Astrocyte (in vitro differentiated cells and primary cell): ENCODE data around the gene SLC39A8. TPM values are rescaled to one million over a fixed set of nuclear protein-coding genes. Genes with fewer than 3 reads are reported as not detected.

Experiments
- DNase-seq: peaks from one replicate; pipeline ENCODE4 v3.0.0-alpha.2; 2010; ENCODE audit warnings: low read depth
- FAIRE-seq: peaks from 2 replicates; lab custom pipeline; 2011; peaks lifted over from hg19 to GRCh38; lab: Jason Lieb, UNC
- H2AFZ ChIP-seq: 2 replicates; pipeline ENCODE4 v1.6.0; 2012; ENCODE audit warnings: low read depth, low read length, inconsistent platforms
- H3K27ac ChIP-seq: 2 replicates; pipeline ENCODE4 v1.5.1; 2011; ENCODE audit warnings: low read depth, low read length, inconsistent platforms
- H3K27me3 ChIP-seq: 2 replicates; pipeline ENCODE4 v1.6.0; 2011; ENCODE audit warnings: low read length, inconsistent platforms; ENCODE audit not compliant: insufficient read depth
- H3K36me3 ChIP-seq: 2 replicates; pipeline ENCODE4 v1.5.1; 2011; ENCODE audit warnings: low read length, inconsistent platforms; ENCODE audit not compliant: insufficient read depth
- H3K4me1 ChIP-seq: 2 replicates; pipeline ENCODE4 v1.5.1; 2011; ENCODE audit warnings: low read length, inconsistent platforms; ENCODE audit not compliant: insufficient read depth
- H3K4me2 ChIP-seq: 2 replicates; pipeline ENCODE4 v1.6.0; 2012; ENCODE audit warnings: low read length, inconsistent platforms
- H3K4me3 ChIP-seq: 2 replicates; pipeline ENCODE4 v1.5.1; 2011; ENCODE audit warnings: low read depth, mild to moderate bottlenecking, low read length, inconsistent platforms; ENCODE audit not compliant: insufficient read depth
- H3K79me2 ChIP-seq: 2 replicates; pipeline ENCODE4 v1.6.0; 2012; ENCODE audit warnings: mild to moderate bottlenecking, low read length, inconsistent platforms; ENCODE audit not compliant: insufficient read depth
- H3K9ac ChIP-seq: 2 replicates; pipeline ENCODE4 v1.6.0; 2012; ENCODE audit warnings: mild to moderate bottlenecking, low read length, inconsistent platforms
- H3K9me3 ChIP-seq: 2 replicates; pipeline ENCODE4 v1.5.1; 2012; ENCODE audit warnings: low read depth, mild to moderate bottlenecking, low read length, inconsistent platforms; ENCODE audit not compliant: insufficient read depth
- H4K20me1 ChIP-seq: 2 replicates; pipeline ENCODE4 v1.6.0; 2012; ENCODE audit warnings: low read length, inconsistent platforms; ENCODE audit not compliant: insufficient read depth
- H3K27ac Mint-ChIP-seq: one replicate; pipeline ENCODE4 v1.8.0; 2021; ENCODE audit warnings: mild to moderate bottlenecking, mixed read lengths; ENCODE audit not compliant: unreplicated experiment
- H3K27me3 Mint-ChIP-seq: one replicate; pipeline ENCODE4 v1.8.0; 2021; ENCODE audit warnings: low read depth, mixed read lengths; ENCODE audit not compliant: unreplicated experiment
- H3K36me3 Mint-ChIP-seq: one replicate; pipeline ENCODE4 v1.8.0; 2021; ENCODE audit warnings: low read depth, mixed read lengths; ENCODE audit not compliant: unreplicated experiment
- H3K4me1 Mint-ChIP-seq: one replicate; pipeline ENCODE4 v1.8.0; 2021; ENCODE audit warnings: low read depth, mixed read lengths; ENCODE audit not compliant: unreplicated experiment
- H3K4me3 Mint-ChIP-seq: one replicate; pipeline ENCODE4 v1.8.0; 2021; ENCODE audit warnings: mild to moderate bottlenecking, moderate library complexity, mixed read lengths; ENCODE audit not compliant: unreplicated experiment
- H3K9me3 Mint-ChIP-seq: one replicate; pipeline ENCODE4 v1.8.0; 2021; ENCODE audit warnings: mild to moderate bottlenecking, mixed read lengths; ENCODE audit not compliant: unreplicated experiment
- EZH2 ChIP-seq: IDR thresholded peaks from 2 replicates; pipeline ENCODE4 v1.6.1; 2012; ENCODE audit warnings: mild to moderate bottlenecking, low read length, inconsistent platforms; ENCODE audit not compliant: insufficient read depth
- total RNA-seq: library from RNA; stranded (reverse); gene quantifications from 2 replicates; pipeline ENCODE4 v1.2.1, GENCODE V29; 2021
- TF ChIP-seq, protein P1 (sequence below): IDR thresholded peaks from 2 replicates; pipeline ENCODE4 v1.5.1; 2011; ENCODE audit warnings: low read depth, mild to moderate bottlenecking, inconsistent platforms, low read length, moderate library complexity; ENCODE audit not compliant: insufficient read depth

SLC39A8 gene
- total RNA-seq, 1 donor from 2014 or later: 5.6 TPM

- Mint-ChIP-seq H3K27me3 (no peaks in the 10 kb centered on the region), H3K4me3 (no peak overlapping the region), H3K36me3 (no peaks in the 10 kb centered on the region), H3K27ac (no peak overlapping the region), H3K4me1 (peaks cover 18% of the 10 kb centered on the region), H3K9me3 (no peaks in the 10 kb centered on the region)
- TF ChIP-seq EZH2: no peak
- TF ChIP-seq, protein P1, sequence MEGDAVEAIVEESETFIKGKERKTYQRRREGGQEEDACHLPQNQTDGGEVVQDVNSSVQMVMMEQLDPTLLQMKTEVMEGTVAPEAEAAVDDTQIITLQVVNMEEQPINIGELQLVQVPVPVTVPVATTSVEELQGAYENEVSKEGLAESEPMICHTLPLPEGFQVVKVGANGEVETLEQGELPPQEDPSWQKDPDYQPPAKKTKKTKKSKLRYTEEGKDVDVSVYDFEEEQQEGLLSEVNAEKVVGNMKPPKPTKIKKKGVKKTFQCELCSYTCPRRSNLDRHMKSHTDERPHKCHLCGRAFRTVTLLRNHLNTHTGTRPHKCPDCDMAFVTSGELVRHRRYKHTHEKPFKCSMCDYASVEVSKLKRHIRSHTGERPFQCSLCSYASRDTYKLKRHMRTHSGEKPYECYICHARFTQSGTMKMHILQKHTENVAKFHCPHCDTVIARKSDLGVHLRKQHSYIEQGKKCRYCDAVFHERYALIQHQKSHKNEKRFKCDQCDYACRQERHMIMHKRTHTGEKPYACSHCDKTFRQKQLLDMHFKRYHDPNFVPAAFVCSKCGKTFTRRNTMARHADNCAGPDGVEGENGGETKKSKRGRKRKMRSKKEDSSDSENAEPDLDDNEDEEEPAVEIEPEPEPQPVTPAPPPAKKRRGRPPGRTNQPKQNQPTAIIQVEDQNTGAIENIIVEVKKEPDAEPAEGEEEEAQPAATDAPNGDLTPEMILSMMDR: no peak
- Histone ChIP-seq H3K4me3 (no peak overlapping the region), H3K9ac (no peak overlapping the region), H3K4me1 (peaks cover 4% of the 10 kb centered on the region), H2AFZ (no peak overlapping the region), H3K79me2 (no peaks in the 10 kb centered on the region), H3K36me3 (no peaks in the 10 kb centered on the region), H3K4me2 (no peak overlapping the region), H3K9me3 (no peaks in the 10 kb centered on the region), H3K27me3 (no peaks in the 10 kb centered on the region), H3K27ac (no peak overlapping the region), H4K20me1 (no peaks in the 10 kb centered on the region)
- FAIRE-seq (no peak), DNase-seq (no peak)
Measured at GRCh38 chr4:102318526-102318925, 26.8 kb downstream of the SLC39A8 start.

GRCh38 chr4:102318105-102318504, 27.2 kb downstream of the SLC39A8 start:
- Mint-ChIP-seq H3K36me3 (no peaks in the 10 kb centered on the region), H3K4me1 (peaks cover 18% of the 10 kb centered on the region), H3K4me3 (no peak overlapping the region), H3K9me3 (no peaks in the 10 kb centered on the region), H3K27ac (no peak overlapping the region), H3K27me3 (no peaks in the 10 kb centered on the region)
- H3K4me2 ChIP-seq: no peak overlapping the region
- H3K4me1 ChIP-seq: peaks cover 4% of the 10 kb centered on the region
- no peaks in the 10 kb centered on the region for H4K20me1 ChIP-seq
- H2AFZ ChIP-seq: no peak overlapping the region
- DNase-seq (no peak), FAIRE-seq (no peak)
- no peaks in the 10 kb centered on the region for H3K36me3 ChIP-seq
- H3K9ac ChIP-seq: no peak overlapping the region
- H3K79me2 ChIP-seq: no peaks in the 10 kb centered on the region
- H3K4me3 ChIP-seq: no peak overlapping the region
- TF ChIP-seq, protein P1: no peak
- TF ChIP-seq EZH2: no peak
- H3K27me3 ChIP-seq: no peaks in the 10 kb centered on the region
- H3K9me3 ChIP-seq: no peaks in the 10 kb centered on the region
- no peak overlapping the region for H3K27ac ChIP-seq

DNA sequence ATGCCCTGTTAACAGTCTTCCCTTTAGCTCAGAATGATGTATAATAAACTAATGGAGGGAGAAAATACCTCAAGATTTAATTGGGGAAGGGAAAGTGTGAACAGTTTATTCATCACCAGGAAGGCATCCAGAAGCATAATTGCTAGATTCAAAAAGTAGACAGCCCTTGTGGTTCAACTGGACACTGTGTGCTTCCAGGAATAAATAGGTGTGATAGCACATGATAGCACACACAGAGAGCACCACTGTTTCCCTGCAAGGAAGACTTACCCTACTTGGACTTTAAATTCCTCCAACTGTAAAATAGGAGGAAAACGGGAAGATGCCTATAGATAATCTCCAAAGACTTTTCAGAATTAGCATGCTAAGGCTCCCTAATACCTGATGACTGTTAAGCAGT, 27.8 kb downstream of the SLC39A8 start:
- Histone ChIP-seq H3K4me1 (peaks cover 4% of the 10 kb centered on the region), H3K27ac (no peak overlapping the region), H4K20me1 (no peaks in the 10 kb centered on the region), H3K4me3 (no peak overlapping the region), H3K4me2 (no peak overlapping the region), H3K36me3 (no peaks in the 10 kb centered on the region), H2AFZ (no peak overlapping the region), H3K9me3 (no peaks in the 10 kb centered on the region), H3K79me2 (no peaks in the 10 kb centered on the region), H3K9ac (no peak overlapping the region), H3K27me3 (no peaks in the 10 kb centered on the region)
- Mint-ChIP-seq H3K27me3 (no peaks in the 10 kb centered on the region), H3K36me3 (no peaks in the 10 kb centered on the region), H3K27ac (no peak overlapping the region), H3K9me3 (no peaks in the 10 kb centered on the region), H3K4me1 (peaks cover 18% of the 10 kb centered on the region), H3K4me3 (no peak overlapping the region)
- FAIRE-seq (no peak), DNase-seq (no peak)
- TF ChIP-seq, protein P1: no peak
- no peak for TF ChIP-seq EZH2
